ENCODE measurements around the gene C19orf81. TPM values are rescaled to one million over a fixed set of nuclear protein-coding genes. Genes with fewer than 3 reads are reported as not detected.

The C19orf81 gene
- total RNA-seq, 1 donor from 2014 or later: 3.0 TPM

DNA sequence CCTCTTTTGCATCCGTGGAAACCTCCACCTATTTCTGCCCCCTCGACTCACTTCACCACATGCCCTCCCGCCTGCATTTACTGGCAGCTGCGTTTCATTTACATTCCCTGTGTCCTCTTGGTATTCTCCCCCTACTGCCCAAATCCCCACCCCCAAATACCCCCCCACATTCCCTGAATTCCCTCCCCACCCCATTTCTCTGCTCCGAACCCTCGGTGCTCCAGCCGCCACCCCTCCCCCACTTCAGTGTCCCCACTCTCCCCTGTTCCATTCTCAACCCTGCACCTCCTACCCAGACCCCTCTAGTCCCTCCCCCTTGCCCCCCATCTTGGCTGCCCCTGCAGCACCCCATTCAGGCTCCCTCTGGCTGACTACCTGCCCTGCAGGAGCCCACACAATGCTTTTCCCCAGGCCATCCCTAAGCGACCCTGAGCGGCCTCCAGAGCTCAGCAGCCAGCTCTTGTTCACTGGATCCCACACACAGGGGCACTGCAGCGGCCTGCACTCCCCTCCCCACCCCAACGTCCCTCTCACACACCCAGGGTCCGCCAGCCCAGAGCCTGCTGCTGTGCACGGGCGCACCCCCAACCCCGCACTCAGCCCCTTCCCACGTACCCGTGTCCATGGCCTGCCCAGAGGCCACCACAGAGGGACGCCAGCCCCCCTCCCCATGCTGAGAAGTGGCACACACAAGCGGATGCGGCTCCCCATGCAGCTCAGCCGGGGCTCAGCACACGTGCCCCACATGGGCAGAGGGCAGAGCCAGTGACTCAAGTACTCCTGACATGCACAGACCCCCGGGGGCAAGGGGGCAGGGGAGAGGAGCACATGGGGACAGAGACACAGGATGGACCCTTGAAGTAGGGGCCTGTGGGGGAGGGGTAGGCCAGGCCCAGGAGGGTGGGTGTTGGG lies 44.1 kb downstream of the C19orf81 start:
- Mint-ChIP-seq H3K27ac (no peak overlapping the region), H3K36me3 (no peaks in the 10 kb centered on the region), H3K4me1 (no peaks in the 10 kb centered on the region), H3K4me3 (no peak overlapping the region), H3K27me3 (ENCODE audit: low read depth) (peaks cover 91% of the 10 kb centered on the region), H3K9me3 (no peaks in the 10 kb centered on the region)
- no peak for DNase-seq (ENCODE audit: low spot score in 2 of 2, unreplicated experiment in 2 of 2)
- no peak for TF ChIP-seq CTCF (IDR thresholded peaks at IDR 0.05; ENCODE audit: unreplicated experiment)

GRCh38 chr19:50694815-50695145 lies 45.5 kb downstream of the C19orf81 start:
- Mint-ChIP-seq H3K27me3 (ENCODE audit: low read depth) (peaks cover 91% of the 10 kb centered on the region), H3K9me3 (no peaks in the 10 kb centered on the region), H3K27ac (no peak overlapping the region), H3K4me3 (no peak overlapping the region), H3K36me3 (no peaks in the 10 kb centered on the region), H3K4me1 (no peaks in the 10 kb centered on the region)
- TF ChIP-seq CTCF (IDR thresholded peaks at IDR 0.05; ENCODE audit: unreplicated experiment): no peak
- DNase-seq (ENCODE audit: low spot score in 2 of 2, unreplicated experiment in 2 of 2): no peak

- H3K9me3 Mint-ChIP-seq: no peaks in the 10 kb centered on the region
- no peak for TF ChIP-seq CTCF (IDR thresholded peaks at IDR 0.05; ENCODE audit: unreplicated experiment)
- H3K27me3 Mint-ChIP-seq (ENCODE audit: low read depth): peaks cover 90% of the 10 kb centered on the region
- no peaks in the 10 kb centered on the region for H3K36me3 Mint-ChIP-seq
- no peak overlapping the region for H3K27ac Mint-ChIP-seq
- no peak overlapping the region for H3K4me3 Mint-ChIP-seq
- H3K4me1 Mint-ChIP-seq: no peaks in the 10 kb centered on the region
- peak; percentile 64 to 78 for DNase-seq (ENCODE audit: low spot score in 2 of 2, unreplicated experiment in 2 of 2)
These were observed 46.2 kb downstream of the C19orf81 start for GRCh38 chr19:50695251-50696093.

DNA sequence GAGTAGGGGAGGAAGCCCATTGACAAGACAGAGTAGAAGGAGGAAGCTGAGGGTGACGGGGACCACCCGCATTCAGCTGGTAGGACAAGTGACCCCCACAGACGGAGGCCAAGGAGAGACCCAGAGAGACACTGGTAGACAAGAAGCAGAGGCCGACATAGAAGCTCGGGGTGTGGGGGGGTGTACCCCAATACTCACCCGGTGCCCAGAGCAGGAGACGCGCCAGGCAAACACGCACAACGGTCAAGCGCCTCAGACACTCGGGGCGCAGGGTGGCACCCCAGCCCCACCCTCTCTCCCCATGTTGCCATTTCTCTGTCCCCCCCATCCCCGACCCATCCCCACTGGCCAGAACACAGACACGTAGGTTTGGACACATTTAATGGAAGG lies 46.8 kb downstream of the C19orf81 start:
- no peaks in the 10 kb centered on the region for H3K9me3 Mint-ChIP-seq
- H3K4me3 Mint-ChIP-seq: no peak overlapping the region
- H3K27me3 Mint-ChIP-seq (ENCODE audit: low read depth): peaks cover 89% of the 10 kb centered on the region
- DNase-seq (ENCODE audit: low spot score in 2 of 2, unreplicated experiment in 2 of 2): no peak
- no peak for TF ChIP-seq CTCF (IDR thresholded peaks at IDR 0.05; ENCODE audit: unreplicated experiment)
- no peaks in the 10 kb centered on the region for H3K4me1 Mint-ChIP-seq
- H3K27ac Mint-ChIP-seq: no peak overlapping the region
- no peaks in the 10 kb centered on the region for H3K36me3 Mint-ChIP-seq

- no peak overlapping the region for H3K27ac Mint-ChIP-seq
- no peak for TF ChIP-seq CTCF (IDR thresholded peaks at IDR 0.05; ENCODE audit: unreplicated experiment)
- H3K4me3 Mint-ChIP-seq: no peak overlapping the region
- H3K36me3 Mint-ChIP-seq: no peaks in the 10 kb centered on the region
- peaks cover 86% of the 10 kb centered on the region for H3K27me3 Mint-ChIP-seq (ENCODE audit: low read depth)
- H3K9me3 Mint-ChIP-seq: no peaks in the 10 kb centered on the region
- no peaks in the 10 kb centered on the region for H3K4me1 Mint-ChIP-seq
- DNase-seq (ENCODE audit: low spot score in 2 of 2, unreplicated experiment in 2 of 2): no peak
These were observed 48.3 kb downstream of the C19orf81 start for GRCh38 chr19:50697414-50698124.

All from mesothelial cell of epicardium (in vitro differentiated cells).